Measurements from ENCODE around the gene SNTB2.
"Not testable (repeated sequence)": the region's sequence is repeated elsewhere in the genome, so short reads cannot be mapped to it uniquely, and the experiment has no call there.

The SNTB2 gene

GRCh38 chr16:69286941-69287713 lies 100.2 kb downstream of the SNTB2 start:
- TF ChIP-seq POLR2AphosphoS5 (IDR thresholded peaks at IDR 0.05; ENCODE audit: borderline replicate concordance, low read depth, low read length) (no peak), EZH2 (IDR thresholded peaks at IDR 0.05) (no peak), FOXP2 (optimal IDR thresholded peaks at IDR 0.05; ENCODE audit: control extremely low read depth, extremely low read length, insufficient read depth) (no peak)
- no peak overlapping the region for H3K4me3 ChIP-seq
- 0 out of 2 replicates have a peak, but pooled peaks cover 3% of the 10 kb centered on the region for H3K36me3 ChIP-seq (ENCODE audit: insufficient read depth, low read length)
- no peak overlapping the region for H3K9ac ChIP-seq (ENCODE audit: insufficient read length)
- no peaks in the 10 kb centered on the region for H3K9me3 ChIP-seq (ENCODE audit: low read depth, low read length)
- DNase-seq (ENCODE audit: low read depth, low spot score), result no peak
- no peak overlapping the region for H3K27ac ChIP-seq

- H3K27ac ChIP-seq; H3K9ac ChIP-seq (ENCODE audit: insufficient read length); H3K9me3 ChIP-seq (ENCODE audit: low read depth, low read length); DNase-seq (ENCODE audit: low read depth, low spot score); H3K4me3 ChIP-seq; H3K36me3 ChIP-seq (ENCODE audit: insufficient read depth, low read length): not testable (repeated sequence)
These were observed 104.7 kb downstream of the SNTB2 start for GRCh38 chr16:69291657-69292056.

- H3K36me3 ChIP-seq (ENCODE audit: insufficient read depth, low read length), result no peaks in the 10 kb centered on the region
- no peak overlapping the region for H3K9ac ChIP-seq (ENCODE audit: insufficient read length)
- TF ChIP-seq EZH2 (IDR thresholded peaks at IDR 0.05), result no peak
- no peak for TF ChIP-seq FOXP2 (optimal IDR thresholded peaks at IDR 0.05; ENCODE audit: control extremely low read depth, extremely low read length, insufficient read depth)
- TF ChIP-seq POLR2AphosphoS5 (IDR thresholded peaks at IDR 0.05; ENCODE audit: borderline replicate concordance, low read depth, low read length), result no peak
- H3K4me3 ChIP-seq, result no peak overlapping the region
- no peak overlapping the region for H3K27ac ChIP-seq
- DNase-seq (ENCODE audit: low read depth, low spot score), result no peak
- no peaks in the 10 kb centered on the region for H3K9me3 ChIP-seq (ENCODE audit: low read depth, low read length)
These were observed 106.4 kb downstream of the SNTB2 start for GRCh38 chr16:69293401-69293800.

DNA sequence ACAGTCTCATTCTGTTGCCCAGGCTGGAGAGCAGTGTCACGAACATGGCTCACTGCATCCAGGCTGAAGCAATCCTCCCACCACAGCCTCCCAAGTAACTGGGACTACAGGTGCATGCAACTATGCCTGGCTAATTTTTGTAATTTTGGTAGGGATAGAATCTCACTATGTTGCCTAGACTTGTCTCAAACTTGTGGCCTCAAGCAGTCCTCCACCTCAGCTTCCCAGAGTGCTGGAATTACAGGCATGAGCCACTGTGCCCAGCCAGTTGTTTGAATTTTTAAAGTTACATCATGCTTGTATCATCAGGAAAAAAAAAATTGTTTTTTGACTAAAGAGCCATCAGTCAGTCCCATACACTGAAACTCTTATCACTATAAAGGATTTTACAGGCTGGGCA lies 107.1 kb downstream of the SNTB2 start:
- DNase-seq (ENCODE audit: low read depth, low spot score), result no peak
- no peak for TF ChIP-seq POLR2AphosphoS5 (IDR thresholded peaks at IDR 0.05; ENCODE audit: borderline replicate concordance, low read depth, low read length)
- no peak for TF ChIP-seq EZH2 (IDR thresholded peaks at IDR 0.05)
- TF ChIP-seq FOXP2 (optimal IDR thresholded peaks at IDR 0.05; ENCODE audit: control extremely low read depth, extremely low read length, insufficient read depth), result no peak
- no peak overlapping the region for H3K9ac ChIP-seq (ENCODE audit: insufficient read length)

GRCh38 chr16:69296771-69297170 lies 109.8 kb downstream of the SNTB2 start:
- not testable (repeated sequence) for H3K9ac ChIP-seq (ENCODE audit: insufficient read length); H3K4me3 ChIP-seq; H3K27ac ChIP-seq; DNase-seq (ENCODE audit: low read depth, low spot score); H3K36me3 ChIP-seq (ENCODE audit: insufficient read depth, low read length); H3K9me3 ChIP-seq (ENCODE audit: low read depth, low read length)

More for the DNA sequence above, 107.1 kb downstream of the SNTB2 start:
- Histone ChIP-seq H3K36me3 (ENCODE audit: insufficient read depth, low read length) (no peaks in the 10 kb centered on the region), H3K27ac (no peak overlapping the region), H3K4me3 (no peak overlapping the region), H3K9me3 (ENCODE audit: low read depth, low read length) (no peaks in the 10 kb centered on the region)

- H3K27ac ChIP-seq, result no peak overlapping the region
- H3K9ac ChIP-seq (ENCODE audit: insufficient read length), result no peak overlapping the region
- no peaks in the 10 kb centered on the region for H3K9me3 ChIP-seq (ENCODE audit: low read depth, low read length)
- no peak overlapping the region for H3K4me3 ChIP-seq
- no peak for TF ChIP-seq POLR2AphosphoS5 (IDR thresholded peaks at IDR 0.05; ENCODE audit: borderline replicate concordance, low read depth, low read length)
- no peak for TF ChIP-seq EZH2 (IDR thresholded peaks at IDR 0.05)
- no peak for TF ChIP-seq FOXP2 (optimal IDR thresholded peaks at IDR 0.05; ENCODE audit: control extremely low read depth, extremely low read length, insufficient read depth)
- peaks cover 5% of the 10 kb centered on the region; the same call in 1 of the 2 replicates for H3K36me3 ChIP-seq (ENCODE audit: insufficient read depth, low read length)
- DNase-seq (ENCODE audit: low read depth, low spot score), result no peak
These were observed 111.3 kb downstream of the SNTB2 start for GRCh38 chr16:69298261-69298660.

- no peak for TF ChIP-seq EZH2 (IDR thresholded peaks at IDR 0.05)
- no peak for TF ChIP-seq FOXP2 (optimal IDR thresholded peaks at IDR 0.05; ENCODE audit: control extremely low read depth, extremely low read length, insufficient read depth)
- no peak for TF ChIP-seq POLR2AphosphoS5 (IDR thresholded peaks at IDR 0.05; ENCODE audit: borderline replicate concordance, low read depth, low read length)
- DNase-seq (ENCODE audit: low read depth, low spot score), result no peak
- H3K4me3 ChIP-seq, result no peak overlapping the region
- no peak overlapping the region for H3K9ac ChIP-seq (ENCODE audit: insufficient read length)
- H3K27ac ChIP-seq, result no peak overlapping the region
- no peaks in the 10 kb centered on the region for H3K9me3 ChIP-seq (ENCODE audit: low read depth, low read length)
- peaks cover 5% of the 10 kb centered on the region; the same call in 1 of the 2 replicates for H3K36me3 ChIP-seq (ENCODE audit: insufficient read depth, low read length)
These were observed 114.2 kb downstream of the SNTB2 start for GRCh38 chr16:69301187-69301586.

DNA sequence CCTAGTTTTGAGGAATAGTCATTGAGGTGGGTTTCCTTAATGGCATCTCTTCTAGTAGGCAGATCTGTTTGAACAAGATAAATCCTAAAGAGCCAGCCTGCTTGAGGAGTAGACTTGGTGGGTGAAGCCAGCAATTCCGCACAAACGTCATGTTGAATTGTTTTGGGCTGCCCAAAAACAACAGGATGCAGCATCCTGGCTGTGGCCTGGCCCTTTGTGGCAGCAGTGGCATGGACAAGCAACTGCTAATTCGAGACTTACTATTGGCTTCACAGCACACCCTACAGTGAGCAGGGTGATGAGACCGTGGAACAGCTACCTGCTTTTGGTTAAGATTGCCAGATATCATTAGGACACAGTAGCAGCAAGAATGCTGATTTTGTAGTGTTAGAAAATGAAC lies 114.9 kb downstream of the SNTB2 start:
- TF ChIP-seq EZH2 (IDR thresholded peaks at IDR 0.05), result no peak
- no peak for TF ChIP-seq FOXP2 (optimal IDR thresholded peaks at IDR 0.05; ENCODE audit: control extremely low read depth, extremely low read length, insufficient read depth)
- no peak for TF ChIP-seq POLR2AphosphoS5 (IDR thresholded peaks at IDR 0.05; ENCODE audit: borderline replicate concordance, low read depth, low read length)
- H3K27ac ChIP-seq, result no peak overlapping the region
- no peak for DNase-seq (ENCODE audit: low read depth, low spot score)
- H3K4me3 ChIP-seq, result no peak overlapping the region
- no peaks in the 10 kb centered on the region for H3K9me3 ChIP-seq (ENCODE audit: low read depth, low read length)
- H3K9ac ChIP-seq (ENCODE audit: insufficient read length), result no peak overlapping the region
- peaks cover 5% of the 10 kb centered on the region; the same call in 1 of the 2 replicates for H3K36me3 ChIP-seq (ENCODE audit: insufficient read depth, low read length)

DNA sequence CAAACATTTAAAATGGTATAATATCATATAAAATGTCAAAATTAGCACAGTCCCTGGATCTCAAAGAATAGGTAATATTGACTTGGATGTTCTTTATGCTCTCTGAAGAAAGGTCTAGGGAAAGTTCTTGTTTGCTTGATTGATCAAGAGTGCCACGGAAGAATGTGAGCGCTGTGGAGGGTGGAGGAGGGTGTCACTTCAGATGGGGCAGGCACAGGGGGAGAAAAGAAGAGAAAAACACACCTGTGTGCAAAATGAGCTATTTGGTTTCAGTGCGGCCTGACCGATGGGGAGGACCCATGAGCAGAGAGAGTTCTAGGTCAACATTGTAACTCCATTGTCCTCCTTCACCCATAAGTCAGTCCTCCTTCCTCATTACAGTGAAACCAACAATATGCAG lies 115.3 kb downstream of the SNTB2 start:
- H3K4me3 ChIP-seq, result no peak overlapping the region
- TF ChIP-seq EZH2 (IDR thresholded peaks at IDR 0.05) (no peak), FOXP2 (optimal IDR thresholded peaks at IDR 0.05; ENCODE audit: control extremely low read depth, extremely low read length, insufficient read depth) (no peak), POLR2AphosphoS5 (IDR thresholded peaks at IDR 0.05; ENCODE audit: borderline replicate concordance, low read depth, low read length) (no peak)
- H3K9me3 ChIP-seq (ENCODE audit: low read depth, low read length), result no peaks in the 10 kb centered on the region
- H3K27ac ChIP-seq, result no peak overlapping the region
- no peak overlapping the region for H3K9ac ChIP-seq (ENCODE audit: insufficient read length)
- no peak for DNase-seq (ENCODE audit: low read depth, low spot score)
- H3K36me3 ChIP-seq (ENCODE audit: insufficient read depth, low read length), result peaks cover 5% of the 10 kb centered on the region; the same call in 1 of the 2 replicates
